OCI-LY3 (cell line): Measurements from ENCODE around the gene EFHC1.

Experiments
- EZH2phosphoT487 ChIP-seq: fragments of 200-600 bp; shearing (Covaris generic); IDR thresholded peaks from 2 replicates; pipeline ENCODE4 v1.6.1; 2018; ENCODE audit warnings: antibody characterized with exemption, mixed run types, low read depth
- TF ChIP-seq, protein P1 (sequence below): fragments of 200-600, 300-600 bp; sonication (generic); IDR thresholded peaks from 2 replicates; pipeline ENCODE4 v1.5.1; 2014; ENCODE audit warnings: antibody characterized with exemption, low read length, low read depth

DNA sequence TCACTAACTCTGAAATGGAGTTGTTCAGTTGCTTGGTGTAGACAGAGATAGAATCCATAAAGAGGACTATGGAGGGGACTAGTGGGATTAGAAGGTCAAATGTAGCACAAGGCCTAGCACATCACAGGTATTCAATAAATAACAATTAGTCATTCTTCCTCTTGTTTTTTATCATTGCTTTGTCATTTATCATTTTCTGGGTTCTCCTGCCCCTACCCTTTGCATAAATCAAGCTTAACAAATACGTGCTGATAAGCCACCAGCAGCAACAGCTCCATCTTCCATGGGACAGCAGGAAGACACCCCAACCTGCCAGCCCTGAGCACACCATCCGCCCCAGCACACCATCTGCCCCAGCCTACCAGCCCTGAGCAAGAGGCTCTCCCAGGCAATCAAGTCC is 133.6 kb downstream of the EFHC1 start:
- TF ChIP-seq, protein P1, sequence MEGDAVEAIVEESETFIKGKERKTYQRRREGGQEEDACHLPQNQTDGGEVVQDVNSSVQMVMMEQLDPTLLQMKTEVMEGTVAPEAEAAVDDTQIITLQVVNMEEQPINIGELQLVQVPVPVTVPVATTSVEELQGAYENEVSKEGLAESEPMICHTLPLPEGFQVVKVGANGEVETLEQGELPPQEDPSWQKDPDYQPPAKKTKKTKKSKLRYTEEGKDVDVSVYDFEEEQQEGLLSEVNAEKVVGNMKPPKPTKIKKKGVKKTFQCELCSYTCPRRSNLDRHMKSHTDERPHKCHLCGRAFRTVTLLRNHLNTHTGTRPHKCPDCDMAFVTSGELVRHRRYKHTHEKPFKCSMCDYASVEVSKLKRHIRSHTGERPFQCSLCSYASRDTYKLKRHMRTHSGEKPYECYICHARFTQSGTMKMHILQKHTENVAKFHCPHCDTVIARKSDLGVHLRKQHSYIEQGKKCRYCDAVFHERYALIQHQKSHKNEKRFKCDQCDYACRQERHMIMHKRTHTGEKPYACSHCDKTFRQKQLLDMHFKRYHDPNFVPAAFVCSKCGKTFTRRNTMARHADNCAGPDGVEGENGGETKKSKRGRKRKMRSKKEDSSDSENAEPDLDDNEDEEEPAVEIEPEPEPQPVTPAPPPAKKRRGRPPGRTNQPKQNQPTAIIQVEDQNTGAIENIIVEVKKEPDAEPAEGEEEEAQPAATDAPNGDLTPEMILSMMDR: no peak
- TF ChIP-seq EZH2phosphoT487: no peak
